Measurements from ENCODE around the gene SLC12A3.

Gene SLC12A3

DNA sequence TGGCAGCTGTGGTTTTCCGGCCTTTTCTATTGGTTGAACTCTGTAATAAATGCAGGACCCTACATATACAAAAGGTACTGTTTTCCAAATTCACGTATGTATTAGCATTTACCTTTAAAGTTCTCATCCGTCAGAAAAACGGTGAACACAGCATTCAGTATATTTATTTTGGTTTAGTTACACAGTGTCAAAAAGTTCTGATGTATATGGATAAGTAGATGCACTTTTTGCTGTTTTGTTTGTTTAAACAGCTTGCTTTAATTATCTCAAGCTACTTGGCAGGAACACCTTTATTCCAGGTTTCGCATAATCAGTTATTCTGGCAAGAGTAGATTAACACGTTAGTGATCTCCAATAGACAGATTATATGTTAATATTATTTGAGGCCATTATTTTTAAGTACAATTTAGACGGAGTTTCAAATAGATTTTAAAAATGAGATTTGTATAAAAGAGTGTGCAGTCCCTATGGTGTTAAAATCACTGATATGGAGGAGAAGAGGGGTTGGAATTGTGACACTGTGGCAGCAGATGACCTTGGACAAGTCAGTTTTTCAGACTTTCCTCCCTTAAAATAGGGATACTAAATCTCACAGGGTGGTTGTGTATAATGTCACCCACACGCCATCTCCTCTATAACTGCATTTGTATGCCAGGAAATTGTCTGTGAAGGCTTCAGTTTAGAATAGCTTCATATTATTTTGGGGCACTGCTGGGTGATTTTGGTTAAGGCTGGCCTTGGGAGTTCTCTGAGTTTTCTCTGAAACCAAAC is 69.0 kb downstream of the SLC12A3 start:
- TF ChIP-seq, protein P1, sequence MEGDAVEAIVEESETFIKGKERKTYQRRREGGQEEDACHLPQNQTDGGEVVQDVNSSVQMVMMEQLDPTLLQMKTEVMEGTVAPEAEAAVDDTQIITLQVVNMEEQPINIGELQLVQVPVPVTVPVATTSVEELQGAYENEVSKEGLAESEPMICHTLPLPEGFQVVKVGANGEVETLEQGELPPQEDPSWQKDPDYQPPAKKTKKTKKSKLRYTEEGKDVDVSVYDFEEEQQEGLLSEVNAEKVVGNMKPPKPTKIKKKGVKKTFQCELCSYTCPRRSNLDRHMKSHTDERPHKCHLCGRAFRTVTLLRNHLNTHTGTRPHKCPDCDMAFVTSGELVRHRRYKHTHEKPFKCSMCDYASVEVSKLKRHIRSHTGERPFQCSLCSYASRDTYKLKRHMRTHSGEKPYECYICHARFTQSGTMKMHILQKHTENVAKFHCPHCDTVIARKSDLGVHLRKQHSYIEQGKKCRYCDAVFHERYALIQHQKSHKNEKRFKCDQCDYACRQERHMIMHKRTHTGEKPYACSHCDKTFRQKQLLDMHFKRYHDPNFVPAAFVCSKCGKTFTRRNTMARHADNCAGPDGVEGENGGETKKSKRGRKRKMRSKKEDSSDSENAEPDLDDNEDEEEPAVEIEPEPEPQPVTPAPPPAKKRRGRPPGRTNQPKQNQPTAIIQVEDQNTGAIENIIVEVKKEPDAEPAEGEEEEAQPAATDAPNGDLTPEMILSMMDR (IDR thresholded peaks at IDR 0.05; ENCODE audit: borderline replicate concordance, insufficient read depth, low read depth, low read length), result no peak
- peak overlapping the region; percentile 91 for H3K4me3 ChIP-seq (ENCODE audit: low read depth, low read length)

DNA sequence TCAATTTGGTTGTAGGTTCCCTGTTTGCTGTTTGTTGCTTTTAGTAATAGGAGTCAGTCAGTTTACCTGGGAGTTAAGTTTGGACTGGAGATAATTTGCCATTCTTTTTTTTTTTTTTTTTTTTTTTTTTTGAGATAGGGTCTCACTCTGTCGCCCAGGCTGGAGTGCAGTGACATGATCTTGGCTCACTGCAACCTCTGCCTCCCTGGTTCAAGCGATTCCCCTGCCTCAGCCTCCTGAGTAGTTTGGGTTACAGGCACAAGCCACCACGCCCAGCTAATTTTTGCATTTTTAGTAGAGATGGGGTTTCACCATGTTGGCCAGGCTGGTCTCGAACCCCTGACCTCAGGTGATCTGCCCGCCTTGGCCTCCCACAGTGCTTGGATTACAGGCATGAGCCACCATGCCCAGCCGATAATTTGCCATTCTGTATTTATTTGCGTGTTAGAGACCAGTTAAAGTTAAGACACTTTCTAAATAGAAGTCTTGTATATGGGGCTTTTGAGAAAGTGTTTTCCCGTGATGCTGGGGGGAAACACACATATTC is 69.7 kb downstream of the SLC12A3 start:
- peak overlapping the region; percentile 91 for H3K4me3 ChIP-seq (ENCODE audit: low read depth, low read length)

DNA sequence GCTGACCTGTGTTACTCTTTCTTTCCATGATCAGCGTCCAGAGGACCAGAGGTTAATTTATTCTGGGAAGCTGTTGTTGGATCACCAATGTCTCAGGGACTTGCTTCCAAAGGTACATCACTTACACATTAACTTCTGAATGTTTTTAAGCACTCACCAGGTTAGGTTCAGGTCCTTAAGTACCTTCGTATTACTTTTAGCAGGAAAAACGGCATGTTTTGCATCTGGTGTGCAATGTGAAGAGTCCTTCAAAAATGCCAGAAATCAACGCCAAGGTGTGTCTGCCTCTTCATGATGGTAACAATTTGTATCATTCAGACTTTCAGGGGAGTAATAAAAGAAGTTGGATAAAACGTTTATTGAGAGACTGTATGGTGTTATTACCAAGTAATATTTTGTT is 70.2 kb downstream of the SLC12A3 start:
- TF ChIP-seq, protein P1 (IDR thresholded peaks at IDR 0.05; ENCODE audit: borderline replicate concordance, insufficient read depth, low read depth, low read length), result no peak
- H3K4me3 ChIP-seq (ENCODE audit: low read depth, low read length), result peak overlapping the region; percentile 91

DNA sequence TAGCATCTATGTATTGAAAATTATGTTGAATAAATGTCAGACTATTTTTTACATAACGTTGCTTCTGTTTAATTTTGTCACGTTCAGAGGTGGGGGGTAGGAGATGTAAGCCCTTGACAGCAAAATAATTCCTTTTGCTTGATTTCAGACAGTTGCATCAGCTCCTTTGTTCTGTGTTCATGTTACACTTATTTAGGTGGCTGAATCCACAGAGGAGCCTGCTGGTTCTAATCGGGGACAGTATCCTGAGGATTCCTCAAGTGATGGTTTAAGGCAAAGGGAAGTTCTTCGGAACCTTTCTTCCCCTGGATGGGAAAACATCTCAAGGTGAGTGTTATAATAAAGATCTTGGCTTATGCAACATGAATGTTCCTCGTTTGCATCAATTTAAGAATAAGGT is 71.5 kb downstream of the SLC12A3 start:
- TF ChIP-seq, protein P1 (IDR thresholded peaks at IDR 0.05; ENCODE audit: borderline replicate concordance, insufficient read depth, low read depth, low read length), result no peak
- no peak overlapping the region for H3K4me3 ChIP-seq (ENCODE audit: low read depth, low read length)

DNA sequence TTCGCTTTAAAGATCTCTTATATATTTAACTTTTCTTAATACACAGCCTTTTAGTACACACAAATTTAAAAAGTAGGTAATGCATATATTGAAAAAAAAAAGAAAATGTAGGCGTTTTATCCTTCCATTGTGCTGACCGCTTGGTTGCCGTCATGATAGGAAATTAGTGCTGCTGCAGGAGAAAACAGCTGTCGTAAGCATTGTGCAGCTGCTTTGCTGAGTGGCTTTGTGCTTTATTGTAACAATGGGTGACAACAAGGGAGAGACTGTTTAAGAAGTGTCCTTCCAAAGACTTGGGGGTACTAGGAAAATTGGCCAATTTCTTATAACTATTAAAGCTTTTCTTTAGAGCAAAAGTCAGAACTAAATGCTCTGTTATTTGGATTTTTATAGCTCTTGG is 71.9 kb downstream of the SLC12A3 start:
- no peak overlapping the region for H3K4me3 ChIP-seq (ENCODE audit: low read depth, low read length)
- TF ChIP-seq, protein P1 (IDR thresholded peaks at IDR 0.05; ENCODE audit: borderline replicate concordance, insufficient read depth, low read depth, low read length), result no peak

DNA sequence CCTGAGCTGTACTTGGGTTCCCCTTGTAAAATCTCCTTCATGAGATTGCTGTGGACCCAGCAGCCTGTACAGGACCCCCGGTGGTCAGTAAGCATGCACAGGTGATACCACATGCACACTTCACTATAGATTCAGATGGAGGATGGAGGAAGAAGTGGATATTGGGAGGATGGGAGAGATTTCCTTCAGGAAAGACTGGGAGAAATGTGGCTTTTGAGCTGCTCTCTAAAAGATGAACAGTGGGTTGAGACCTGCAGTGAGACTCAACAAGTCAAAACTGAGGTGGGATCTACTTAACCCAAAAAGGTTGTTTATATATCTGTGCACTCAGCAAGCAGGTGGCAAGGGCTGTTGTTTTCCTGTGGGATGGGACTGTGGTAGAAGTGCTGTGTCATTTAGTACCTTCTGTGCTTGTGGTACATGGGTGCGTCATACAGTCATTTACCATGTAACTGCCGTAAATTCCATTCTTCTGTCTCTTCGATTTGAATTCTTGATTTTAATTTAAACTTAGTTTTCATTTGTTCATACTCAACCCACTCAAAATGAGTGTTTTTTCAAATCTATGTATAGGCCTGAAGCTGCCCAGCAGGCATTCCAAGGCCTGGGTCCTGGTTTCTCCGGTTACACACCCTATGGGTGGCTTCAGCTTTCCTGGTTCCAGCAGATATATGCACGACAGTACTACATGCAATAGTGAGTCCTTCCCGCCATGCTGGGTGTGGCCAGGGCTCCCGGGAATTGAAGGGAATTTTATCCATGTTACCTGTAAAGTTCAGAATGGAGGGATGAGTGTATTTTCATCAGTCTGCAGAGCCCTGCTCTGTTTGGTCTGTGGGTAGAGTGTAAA is 73.9 kb downstream of the SLC12A3 start:
- TF ChIP-seq, protein P1 (IDR thresholded peaks at IDR 0.05; ENCODE audit: borderline replicate concordance, insufficient read depth, low read depth, low read length), result no peak
- no peak overlapping the region for H3K4me3 ChIP-seq (ENCODE audit: low read depth, low read length)

DNA sequence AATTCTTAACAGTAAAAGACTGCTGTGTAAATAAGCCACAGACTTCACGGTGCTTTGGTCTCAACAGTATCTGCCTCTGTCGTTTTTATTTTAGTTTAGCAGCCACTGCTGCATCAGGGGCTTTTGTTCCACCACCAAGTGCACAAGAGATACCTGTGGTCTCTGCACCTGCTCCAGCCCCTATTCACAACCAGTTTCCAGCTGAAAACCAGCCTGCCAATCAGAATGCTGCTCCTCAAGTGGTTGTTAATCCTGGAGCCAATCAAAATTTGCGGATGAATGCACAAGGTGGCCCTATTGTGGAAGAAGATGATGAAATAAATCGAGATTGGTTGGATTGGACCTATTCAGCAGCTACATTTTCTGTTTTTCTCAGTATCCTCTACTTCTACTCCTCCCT is 74.8 kb downstream of the SLC12A3 start:
- TF ChIP-seq, protein P1 (IDR thresholded peaks at IDR 0.05; ENCODE audit: borderline replicate concordance, insufficient read depth, low read depth, low read length), result no peak
- no peak overlapping the region for H3K4me3 ChIP-seq (ENCODE audit: low read depth, low read length)
